ENCODE measurements around the gene ITPKB.

The ITPKB gene

GRCh38 chr1:226699166-226699565 lies 39.9 kb downstream of the ITPKB start:
- no peak for TF ChIP-seq CTCF (IDR thresholded peaks at IDR 0.05; ENCODE audit: insufficient read depth, low read length, poor library complexity, severe bottlenecking)
- Histone ChIP-seq H3K36me3 (ENCODE audit: control insufficient read depth, insufficient read depth, low read length) (peaks cover 1% of the 10 kb centered on the region; the same call in 1 of the 2 replicates), H3K27me3 (replicated peaks; ENCODE audit: control insufficient read depth, insufficient read depth, low read length) (no peaks in the 10 kb centered on the region), H3K4me3 (replicated peaks; ENCODE audit: low read depth, low read length) (no peak overlapping the region)
- no peak for DNase-seq (ENCODE audit: extremely low read depth, insufficient read length)

- Histone ChIP-seq H3K36me3 (ENCODE audit: control insufficient read depth, insufficient read depth, low read length) (peaks cover 1% of the 10 kb centered on the region; the same call in 1 of the 2 replicates), H3K27me3 (replicated peaks; ENCODE audit: control insufficient read depth, insufficient read depth, low read length) (no peaks in the 10 kb centered on the region), H3K4me3 (replicated peaks; ENCODE audit: low read depth, low read length) (no peak overlapping the region)
- no peak for TF ChIP-seq CTCF (IDR thresholded peaks at IDR 0.05; ENCODE audit: insufficient read depth, low read length, poor library complexity, severe bottlenecking)
- DNase-seq (ENCODE audit: extremely low read depth, insufficient read length) = no peak
These were observed 40.4 kb downstream of the ITPKB start for GRCh38 chr1:226698659-226699058.

- H3K27me3 ChIP-seq (replicated peaks; ENCODE audit: control insufficient read depth, insufficient read depth, low read length) = no peaks in the 10 kb centered on the region
- H3K4me3 ChIP-seq (replicated peaks; ENCODE audit: low read depth, low read length) = no peak overlapping the region
- H3K36me3 ChIP-seq (ENCODE audit: control insufficient read depth, insufficient read depth, low read length) = peaks cover 2% of the 10 kb centered on the region; the same call in 1 of the 2 replicates
- TF ChIP-seq CTCF (IDR thresholded peaks at IDR 0.05; ENCODE audit: insufficient read depth, low read length, poor library complexity, severe bottlenecking) = no peak
- DNase-seq (ENCODE audit: extremely low read depth, insufficient read length) = no peak
These were observed 41.0 kb downstream of the ITPKB start for GRCh38 chr1:226697929-226698544.

- peaks cover 3% of the 10 kb centered on the region; the same call in 1 of the 2 replicates for H3K36me3 ChIP-seq (ENCODE audit: control insufficient read depth, insufficient read depth, low read length)
- peak; percentile 60 for DNase-seq (ENCODE audit: extremely low read depth, insufficient read length)
- no peak overlapping the region for H3K4me3 ChIP-seq (replicated peaks; ENCODE audit: low read depth, low read length)
- no peaks in the 10 kb centered on the region for H3K27me3 ChIP-seq (replicated peaks; ENCODE audit: control insufficient read depth, insufficient read depth, low read length)
- no peak for TF ChIP-seq CTCF (IDR thresholded peaks at IDR 0.05; ENCODE audit: insufficient read depth, low read length, poor library complexity, severe bottlenecking)
These were observed 41.7 kb downstream of the ITPKB start for GRCh38 chr1:226697151-226697928.

GRCh38 chr1:226696547-226696946 lies 42.5 kb downstream of the ITPKB start:
- H3K36me3 ChIP-seq (ENCODE audit: control insufficient read depth, insufficient read depth, low read length) = peaks cover 3% of the 10 kb centered on the region; the same call in 1 of the 2 replicates
- no peak for TF ChIP-seq CTCF (IDR thresholded peaks at IDR 0.05; ENCODE audit: insufficient read depth, low read length, poor library complexity, severe bottlenecking)

More at GRCh38 chr1:226696547-226696946, 42.5 kb downstream of the ITPKB start:
- no peaks in the 10 kb centered on the region for H3K27me3 ChIP-seq (replicated peaks; ENCODE audit: control insufficient read depth, insufficient read depth, low read length)
- H3K4me3 ChIP-seq (replicated peaks; ENCODE audit: low read depth, low read length) = no peak overlapping the region
- DNase-seq (ENCODE audit: extremely low read depth, insufficient read length) = no peak
